ENCODE data around the gene LETMD1. TPM values are rescaled to one million over a fixed set of nuclear protein-coding genes. Genes with fewer than 3 reads are reported as not detected.
A peak's percentile ranks its signal among the peaks of the same experiment; 100 is the strongest.

Gene LETMD1
- total and polyA plus RNA-seq, 2 of the 13 experiments (the other 11 are each of a cell fraction or from before 2014, with no cell fraction given) = 43.3 to 87.7 TPM

DNA sequence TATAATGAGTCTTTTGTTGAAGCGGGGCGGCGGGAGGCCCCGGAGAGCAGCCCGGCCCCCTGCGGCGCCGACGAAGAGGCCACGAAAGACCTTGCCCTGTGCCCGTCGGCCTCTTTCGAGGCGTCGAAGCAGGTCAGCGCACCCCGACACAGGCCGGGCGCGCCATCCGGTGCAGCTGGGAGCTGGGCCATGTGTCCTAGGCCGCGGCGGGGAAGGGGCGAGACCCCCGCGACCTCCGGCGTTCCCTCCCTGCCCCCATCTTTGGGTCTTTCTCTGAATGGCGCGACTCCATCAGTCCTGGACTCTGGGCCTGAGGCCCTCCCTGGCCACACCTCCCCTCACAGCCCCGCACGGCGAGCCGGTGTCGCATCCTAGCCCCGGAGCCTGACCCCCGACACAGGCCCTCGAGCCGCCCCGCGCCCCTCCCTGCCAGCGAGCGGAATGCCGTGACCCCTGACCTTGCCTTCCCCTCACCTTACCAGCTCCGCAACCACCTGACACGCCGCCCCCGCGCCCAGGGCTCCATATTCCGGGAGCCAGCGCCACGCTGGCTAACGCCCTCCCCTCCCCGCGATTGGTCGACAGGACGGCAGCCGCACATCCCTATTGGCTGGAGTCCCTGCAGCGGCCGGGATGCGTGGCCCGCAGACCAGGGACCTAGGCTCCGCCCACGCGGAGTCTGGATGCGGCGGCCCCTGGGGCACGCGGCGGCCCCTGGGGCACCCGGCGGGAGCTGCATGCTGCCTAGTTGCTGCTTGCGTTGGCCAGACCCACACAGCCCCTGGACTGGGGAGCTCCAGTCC is 22.1 kb upstream of the LETMD1 start, which contains the start of gene SLC11A2 (continued):
- TF ChIP-seq ZNF816 (CRISPR knock-in tag; IDR thresholded peaks at IDR 0.05; ENCODE audit: borderline replicate concordance) (0 out of 2 replicates have a peak, but pooled peaks have one; percentile 62), ZNF788 (CRISPR knock-in tag; IDR thresholded peaks at IDR 0.05; ENCODE audit: borderline replicate concordance) (peak; percentile 96), EZH2 (conservative IDR thresholded peaks at IDR 0.05; ENCODE audit: low read depth, low read length) (no peak), PHF8 (CRISPR knock-in tag; IDR thresholded peaks at IDR 0.05) (peak; percentile 89), SNRNP70 (IDR thresholded peaks at IDR 0.05; ENCODE audit: low read depth, low read length) (no peak), HNRNPH1 (optimal IDR thresholded peaks at IDR 0.05; ENCODE audit: low read depth, low read length) (no peak), ZKSCAN5 (CRISPR knock-in tag; IDR thresholded peaks at IDR 0.05) (no peak; the same call in 1 of the 2 replicates), TBL1XR1 (IDR thresholded peaks at IDR 0.05; ENCODE audit: borderline replicate concordance, low read length, partially characterized antibody) (peak; percentile 40), ZNF275 (CRISPR knock-in tag; IDR thresholded peaks at IDR 0.05; ENCODE audit: borderline replicate concordance) (peak; percentile 68; the same call in 1 of the 2 replicates), ZNF468 (CRISPR knock-in tag; IDR thresholded peaks at IDR 0.05) (peak; percentile 61; the same call in 1 of the 2 replicates), ZNF678 (CRISPR knock-in tag; IDR thresholded peaks at IDR 0.05) (no peak), ZNF12 (CRISPR knock-in tag; IDR thresholded peaks at IDR 0.05) (no peak), ISL2 (CRISPR knock-in tag; IDR thresholded peaks at IDR 0.05) (peak; percentile 87), SRSF9 (IDR thresholded peaks at IDR 0.05; ENCODE audit: borderline replicate concordance, insufficient read depth, low read depth, low read length, poor library complexity, severe bottlenecking) (no peak), ATF7 (IDR thresholded peaks at IDR 0.05) (no peak), ATF7 (CRISPR knock-in tag; IDR thresholded peaks at IDR 0.05) (no peak), ZNF235 (CRISPR knock-in tag; IDR thresholded peaks at IDR 0.05; ENCODE audit: borderline replicate concordance) (peak; percentile 91; the same call in 1 of the 2 replicates), DPF2 (CRISPR knock-in tag; IDR thresholded peaks at IDR 0.05; ENCODE audit: borderline replicate concordance, low read depth) (no peak), FOXP1 (IDR thresholded peaks at IDR 0.05) (no peak), FOXP1 (CRISPR knock-in tag; IDR thresholded peaks at IDR 0.05) (peak; percentile 26; the same call in 1 of the 2 replicates)
- TF ChIP-seq, protein P1, sequence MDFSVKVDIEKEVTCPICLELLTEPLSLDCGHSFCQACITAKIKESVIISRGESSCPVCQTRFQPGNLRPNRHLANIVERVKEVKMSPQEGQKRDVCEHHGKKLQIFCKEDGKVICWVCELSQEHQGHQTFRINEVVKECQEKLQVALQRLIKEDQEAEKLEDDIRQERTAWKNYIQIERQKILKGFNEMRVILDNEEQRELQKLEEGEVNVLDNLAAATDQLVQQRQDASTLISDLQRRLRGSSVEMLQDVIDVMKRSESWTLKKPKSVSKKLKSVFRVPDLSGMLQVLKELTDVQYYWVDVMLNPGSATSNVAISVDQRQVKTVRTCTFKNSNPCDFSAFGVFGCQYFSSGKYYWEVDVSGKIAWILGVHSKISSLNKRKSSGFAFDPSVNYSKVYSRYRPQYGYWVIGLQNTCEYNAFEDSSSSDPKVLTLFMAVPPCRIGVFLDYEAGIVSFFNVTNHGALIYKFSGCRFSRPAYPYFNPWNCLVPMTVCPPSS (IDR thresholded peaks at IDR 0.05) = no peak
- TF ChIP-seq, protein P2, sequence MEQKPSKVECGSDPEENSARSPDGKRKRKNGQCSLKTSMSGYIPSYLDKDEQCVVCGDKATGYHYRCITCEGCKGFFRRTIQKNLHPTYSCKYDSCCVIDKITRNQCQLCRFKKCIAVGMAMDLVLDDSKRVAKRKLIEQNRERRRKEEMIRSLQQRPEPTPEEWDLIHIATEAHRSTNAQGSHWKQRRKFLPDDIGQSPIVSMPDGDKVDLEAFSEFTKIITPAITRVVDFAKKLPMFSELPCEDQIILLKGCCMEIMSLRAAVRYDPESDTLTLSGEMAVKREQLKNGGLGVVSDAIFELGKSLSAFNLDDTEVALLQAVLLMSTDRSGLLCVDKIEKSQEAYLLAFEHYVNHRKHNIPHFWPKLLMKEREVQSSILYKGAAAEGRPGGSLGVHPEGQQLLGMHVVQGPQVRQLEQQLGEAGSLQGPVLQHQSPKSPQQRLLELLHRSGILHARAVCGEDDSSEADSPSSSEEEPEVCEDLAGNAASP (CRISPR knock-in tag; IDR thresholded peaks at IDR 0.05; ENCODE audit: borderline replicate concordance) = peak; percentile 67
- TF ChIP-seq, protein P3, sequence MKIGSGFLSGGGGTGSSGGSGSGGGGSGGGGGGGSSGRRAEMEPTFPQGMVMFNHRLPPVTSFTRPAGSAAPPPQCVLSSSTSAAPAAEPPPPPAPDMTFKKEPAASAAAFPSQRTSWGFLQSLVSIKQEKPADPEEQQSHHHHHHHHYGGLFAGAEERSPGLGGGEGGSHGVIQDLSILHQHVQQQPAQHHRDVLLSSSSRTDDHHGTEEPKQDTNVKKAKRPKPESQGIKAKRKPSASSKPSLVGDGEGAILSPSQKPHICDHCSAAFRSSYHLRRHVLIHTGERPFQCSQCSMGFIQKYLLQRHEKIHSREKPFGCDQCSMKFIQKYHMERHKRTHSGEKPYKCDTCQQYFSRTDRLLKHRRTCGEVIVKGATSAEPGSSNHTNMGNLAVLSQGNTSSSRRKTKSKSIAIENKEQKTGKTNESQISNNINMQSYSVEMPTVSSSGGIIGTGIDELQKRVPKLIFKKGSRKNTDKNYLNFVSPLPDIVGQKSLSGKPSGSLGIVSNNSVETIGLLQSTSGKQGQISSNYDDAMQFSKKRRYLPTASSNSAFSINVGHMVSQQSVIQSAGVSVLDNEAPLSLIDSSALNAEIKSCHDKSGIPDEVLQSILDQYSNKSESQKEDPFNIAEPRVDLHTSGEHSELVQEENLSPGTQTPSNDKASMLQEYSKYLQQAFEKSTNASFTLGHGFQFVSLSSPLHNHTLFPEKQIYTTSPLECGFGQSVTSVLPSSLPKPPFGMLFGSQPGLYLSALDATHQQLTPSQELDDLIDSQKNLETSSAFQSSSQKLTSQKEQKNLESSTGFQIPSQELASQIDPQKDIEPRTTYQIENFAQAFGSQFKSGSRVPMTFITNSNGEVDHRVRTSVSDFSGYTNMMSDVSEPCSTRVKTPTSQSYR (CRISPR knock-in tag; IDR thresholded peaks at IDR 0.05; ENCODE audit: borderline replicate concordance) = peak; percentile 63; the same call in 1 of the 2 replicates
